ENCODE data around the gene GIT1.

The GIT1 gene

DNA sequence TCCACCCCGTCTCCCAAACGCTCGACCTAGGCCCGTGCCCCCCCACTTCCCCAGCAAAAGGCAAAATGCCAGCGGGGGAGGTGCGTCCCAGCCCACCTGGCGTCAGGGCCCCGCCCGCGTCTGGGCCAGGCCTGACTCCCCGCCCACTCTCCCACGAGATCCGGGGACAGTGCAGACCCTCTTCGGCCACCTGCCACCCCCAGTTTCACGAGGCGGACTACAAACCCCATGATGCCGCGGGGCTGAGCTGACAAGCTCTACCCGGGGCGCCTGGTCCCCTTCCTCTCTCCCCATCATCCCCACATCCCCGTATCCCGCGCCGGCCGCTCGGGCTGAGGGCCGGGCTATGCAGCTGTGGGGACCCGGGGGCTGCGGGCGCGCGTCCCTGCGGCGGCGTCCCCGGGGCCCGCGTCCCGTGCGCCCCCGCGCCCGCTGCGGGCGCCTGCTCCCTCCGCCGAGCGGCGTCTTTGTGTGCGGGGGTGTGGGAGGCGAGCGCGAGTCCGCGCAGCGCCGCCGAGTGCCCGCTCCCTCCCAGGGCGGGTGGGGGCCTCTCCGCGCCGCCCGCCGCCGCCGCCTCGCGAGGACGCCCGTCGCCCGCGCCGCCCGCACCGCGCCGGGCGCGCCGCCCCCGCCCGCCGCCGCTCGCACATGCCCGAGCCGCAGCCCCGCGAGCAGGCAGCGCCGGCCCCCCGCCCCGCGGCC is 3.6 kb upstream of the GIT1 start, which contains the start of gene ANKRD13B:
TSS of gene ANKRD13B (plus strand) at position 283 of the 702 bp plus-strand sequence. CDS start 490 bp downstream, outside the sequence.
- DNase-seq, result peak; percentile 79

GRCh38 chr17:29591737-29592608 is 2.5 kb upstream of the GIT1 start:
- peak; percentile 93 for DNase-seq

GRCh38 chr17:29591146-29591736 is 1.8 kb upstream of the GIT1 start:
- peak; percentile 76 for DNase-seq

DNA sequence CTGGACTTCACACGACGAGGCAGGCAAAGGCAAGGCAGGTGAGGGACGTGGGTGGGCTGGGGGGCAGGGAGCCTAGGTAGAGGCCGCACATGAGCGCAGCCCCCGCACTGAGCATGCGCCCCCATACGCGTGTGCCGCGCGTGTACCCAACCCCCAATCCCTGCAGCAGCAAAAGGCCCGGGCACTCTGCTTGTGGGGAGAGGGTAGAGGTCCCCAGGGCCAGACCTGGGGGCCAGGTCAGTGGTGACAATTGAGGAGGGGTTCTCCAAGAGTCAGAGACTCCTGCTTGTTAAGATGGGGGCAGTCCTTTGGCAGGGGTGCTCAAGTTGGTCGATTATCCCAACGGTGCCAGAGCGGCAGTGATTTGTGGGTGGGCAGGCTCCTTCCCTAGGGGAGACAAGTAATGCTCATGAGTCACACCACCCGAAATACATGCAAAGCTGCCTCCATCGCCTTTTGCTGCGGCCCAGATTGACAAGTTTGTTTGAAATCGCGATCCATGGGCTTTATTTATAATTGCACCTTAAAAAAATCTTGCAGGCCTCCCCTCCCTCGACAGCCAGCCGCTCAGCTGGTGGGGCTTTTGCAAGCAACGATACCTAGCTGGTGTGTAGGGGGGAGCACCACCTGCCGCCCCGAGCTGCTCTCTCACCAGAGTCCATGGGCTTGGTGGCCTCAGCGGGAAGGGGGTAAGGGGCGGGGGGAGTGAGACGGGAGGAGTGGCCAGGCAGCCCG is 1.1 kb upstream of the GIT1 start:
- DNase-seq, result peak; percentile 70

GRCh38 chr17:29588562-29589411 is 661 bp downstream of the GIT1 start:
- DNase-seq, result peak; percentile 86

DNA sequence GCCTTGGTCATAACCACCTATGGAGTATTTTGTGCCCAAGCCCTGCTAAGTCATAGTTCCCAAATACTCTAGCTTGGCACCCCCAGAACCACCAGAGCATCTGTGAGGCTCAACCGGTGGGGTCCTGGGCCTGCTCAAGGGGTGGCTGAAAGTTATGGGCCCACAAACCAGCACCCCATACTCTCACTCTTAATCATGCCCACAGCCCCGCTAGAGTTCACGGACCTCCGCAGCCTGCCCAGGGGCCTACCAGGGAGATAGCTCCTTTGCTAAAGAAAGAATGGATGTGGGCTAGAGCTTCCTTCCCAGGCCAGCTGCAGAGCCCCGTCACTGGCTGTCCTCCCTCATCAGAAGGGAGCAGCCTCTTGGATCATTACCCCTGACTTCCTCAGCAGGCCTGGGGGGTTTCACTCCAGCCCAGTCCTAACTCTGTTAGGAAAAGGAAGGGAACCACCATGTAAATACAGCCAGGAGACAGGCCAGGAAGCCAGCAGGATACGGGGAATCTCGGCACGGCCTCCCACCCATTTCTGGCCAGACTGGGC is 1.4 kb downstream of the GIT1 start:
- no peak for DNase-seq

DNA sequence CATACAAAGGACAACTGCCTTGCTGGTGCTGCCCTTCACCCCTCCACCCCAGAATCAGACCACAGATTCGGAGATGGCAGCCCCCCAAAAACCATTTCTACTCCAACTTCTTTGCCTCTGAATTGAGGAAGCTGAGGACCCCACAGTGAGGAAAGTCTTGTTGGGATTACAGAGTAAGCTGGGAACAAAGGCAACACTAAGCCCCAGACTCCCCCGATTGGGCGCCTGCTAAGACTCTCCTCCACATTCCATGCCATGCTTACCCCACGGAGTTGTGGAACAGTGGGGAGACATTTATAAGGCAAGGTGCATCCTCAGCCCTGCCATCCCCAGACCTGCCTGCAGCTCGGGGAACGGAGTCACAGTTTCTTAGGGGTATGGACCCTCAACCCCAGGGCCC is 1.9 kb downstream of the GIT1 start:
- DNase-seq, result no peak

- DNase-seq, result no peak
Measured at GRCh38 chr17:29586676-29587469, 2.6 kb downstream of the GIT1 start.

DNA sequence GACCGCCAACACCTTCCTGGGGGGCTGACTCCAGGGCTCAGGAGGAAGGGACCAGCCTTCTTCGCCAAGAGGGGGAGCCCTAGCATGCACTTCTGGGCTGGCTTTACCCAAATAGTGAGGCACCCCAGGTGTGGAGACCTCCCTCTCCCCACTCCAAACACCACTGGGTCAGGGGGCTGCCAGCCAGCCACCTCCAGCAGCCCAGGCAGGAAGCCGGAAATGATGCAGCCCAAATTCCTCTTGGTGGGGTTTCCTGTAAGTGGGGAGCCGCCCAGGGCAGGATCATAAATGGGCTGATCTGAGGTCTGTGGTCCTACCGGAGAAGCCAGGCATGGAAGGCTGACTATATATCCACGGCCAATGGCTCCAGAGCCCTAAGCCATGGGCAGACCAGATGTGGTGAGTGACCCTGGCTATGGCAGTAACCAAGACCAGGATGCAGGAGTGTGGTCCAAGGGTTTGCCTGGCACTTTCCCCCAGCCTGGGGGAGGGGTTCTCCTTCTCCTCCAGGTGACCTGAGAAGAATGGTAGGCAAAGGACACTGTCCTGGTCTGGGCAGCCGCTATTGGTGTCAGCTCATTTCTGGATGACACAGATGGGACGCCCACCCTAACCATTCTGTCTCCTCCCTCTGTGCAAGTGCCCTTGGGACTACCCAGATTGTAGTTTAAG is 4.2 kb downstream of the GIT1 start:
- DNase-seq, result peak; percentile 75

GRCh38 chr17:29584452-29585079 is 4.9 kb downstream of the GIT1 start:
- DNase-seq, result peak; percentile 56

DNA sequence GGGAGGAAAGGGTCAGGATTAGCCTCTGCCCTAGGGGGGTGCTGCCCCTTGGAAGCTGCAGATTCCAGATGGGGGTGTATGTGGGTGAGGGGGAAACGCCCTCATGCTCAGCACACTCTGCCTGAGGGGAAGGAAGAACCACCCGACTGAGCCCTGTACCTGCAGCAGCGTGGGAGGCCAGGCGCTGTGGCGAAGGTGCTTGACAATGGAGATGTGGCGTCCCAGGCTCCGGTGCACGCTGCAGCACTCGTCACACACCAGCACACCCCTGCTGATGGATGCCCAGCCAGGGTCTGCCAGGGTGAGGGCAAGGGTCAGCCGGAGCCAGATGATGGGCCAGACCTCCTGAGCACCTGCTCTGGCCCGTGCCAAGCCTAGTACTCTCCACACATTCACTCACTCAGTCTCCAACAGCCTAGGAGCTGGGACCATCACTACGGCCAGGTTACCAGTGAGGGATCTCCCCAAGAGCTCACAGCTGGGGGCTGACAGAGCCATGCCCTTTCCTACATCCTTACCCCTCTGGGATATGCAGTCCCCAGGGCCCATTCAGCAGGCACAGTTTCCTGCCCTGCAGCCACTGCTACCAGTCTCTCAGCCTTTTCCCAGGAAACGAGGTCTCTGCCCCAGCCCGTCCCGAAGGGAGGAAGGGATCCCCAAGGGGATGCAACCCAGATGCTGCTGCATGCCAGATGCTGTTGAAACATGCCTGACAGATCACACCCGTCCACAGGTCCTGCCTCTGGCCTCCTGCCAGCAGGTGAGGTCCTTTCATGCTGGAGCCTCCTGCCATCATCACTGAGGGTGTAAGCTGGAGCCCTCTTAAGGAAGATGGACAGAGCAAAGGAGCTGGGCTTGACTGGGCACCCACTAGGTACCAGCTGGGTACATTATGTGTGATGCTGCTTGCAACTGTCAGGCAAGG is 5.9 kb downstream of the GIT1 start:
- peak; percentile 62 for DNase-seq

- peak; percentile 39 for DNase-seq
Measured at GRCh38 chr17:29582772-29583171, 6.7 kb downstream of the GIT1 start.

DNA sequence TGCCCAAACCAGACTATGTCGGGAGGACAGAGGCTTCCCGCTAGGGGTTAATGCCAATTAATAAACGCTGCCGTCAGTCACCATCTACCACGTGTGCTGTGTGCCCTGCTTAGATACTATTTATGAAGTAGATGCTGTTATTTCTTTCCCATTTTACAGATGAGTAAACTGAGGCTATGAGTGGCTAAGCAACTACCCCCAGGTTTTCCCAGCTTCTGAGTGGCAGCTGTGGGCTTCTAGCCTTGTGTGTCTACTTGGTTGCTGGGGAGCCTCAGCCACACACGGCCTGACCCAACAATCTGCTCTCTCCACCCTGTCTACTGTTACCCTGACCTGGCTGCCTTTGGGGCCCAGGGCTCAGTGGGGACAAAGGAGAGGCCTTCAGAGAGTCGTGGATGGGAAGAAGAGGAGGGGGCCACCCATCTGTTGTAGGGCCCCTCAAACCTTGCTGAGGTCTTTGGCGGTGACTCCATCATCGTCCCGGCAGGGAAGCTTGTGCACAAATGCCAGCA is 7.1 kb downstream of the GIT1 start:
- DNase-seq, result peak; percentile 38

GRCh38 chr17:29581583-29582253 is 7.7 kb downstream of the GIT1 start:
- peak; percentile 59 for DNase-seq

- peak; percentile 96 for DNase-seq
Measured at GRCh38 chr17:29579866-29580771, 9.3 kb downstream of the GIT1 start.
